GM21360 (cell line): ENCODE measurements around the gene CCDC66.
A peak's percentile ranks its signal among the peaks of the same experiment; 100 is the strongest.
"Not testable (repeated sequence)": the region's sequence is repeated elsewhere in the genome, so short reads cannot be mapped to it uniquely, and the experiment has no call there.

Source experiments
- ATAC-seq: cut with Tn5 transposase; IDR thresholded peaks from one replicate; pipeline ENCODE4 v1.9.1; 2021; ENCODE audit warnings: mild to moderate bottlenecking, moderate library complexity; ENCODE audit not compliant: unreplicated experiment

CCDC66 gene

DNA sequence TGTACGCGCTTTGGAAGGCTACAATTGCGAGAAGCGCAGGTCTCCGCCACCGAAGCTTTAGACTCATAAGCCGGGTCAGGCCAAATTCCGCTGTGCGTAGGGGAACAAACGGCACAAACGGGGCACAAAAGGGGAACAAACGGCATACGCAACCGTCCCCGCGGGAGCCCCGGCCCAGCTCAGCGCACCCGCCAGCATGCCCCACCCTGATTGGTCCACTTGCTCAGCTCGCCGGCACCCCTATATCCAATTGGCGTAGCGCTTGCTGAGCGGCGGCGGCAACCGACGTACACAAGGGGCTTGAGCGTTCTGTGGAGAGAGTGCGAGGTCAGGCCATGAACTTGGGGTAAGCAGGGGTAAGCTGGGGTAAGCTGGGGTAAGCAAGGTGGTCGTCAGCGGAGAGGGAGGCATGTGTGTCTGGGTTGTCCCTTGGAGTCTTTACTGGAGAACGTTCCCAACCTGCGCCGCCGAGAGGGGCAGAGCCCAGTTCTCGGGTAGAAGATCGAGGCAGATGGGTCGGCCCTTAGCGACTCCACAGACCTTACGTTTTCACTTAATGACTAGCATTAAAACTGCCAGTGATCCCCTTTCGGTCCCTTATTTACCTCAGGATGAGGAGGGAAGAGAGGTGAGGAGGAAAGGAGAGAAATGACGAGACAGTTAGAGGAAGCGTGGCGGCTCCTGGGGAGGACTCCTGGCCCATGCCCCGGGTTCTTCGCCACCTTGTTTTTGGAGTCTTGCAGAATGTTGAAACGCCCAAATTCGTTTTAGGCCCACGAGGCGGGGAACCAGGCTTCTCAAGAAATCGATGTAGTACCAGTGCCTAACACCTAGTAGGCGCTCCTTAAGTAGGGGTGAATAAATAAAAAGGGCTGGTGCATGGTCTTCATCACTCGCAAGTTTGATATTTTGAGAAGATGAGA is at the start of gene CCDC66:
TSS of gene CCDC66 (plus strand) at position 268 of the 923 bp plus-strand sequence. CDS start at position 336, 68 bp downstream.
- ATAC-seq = peak; percentile 97

DNA sequence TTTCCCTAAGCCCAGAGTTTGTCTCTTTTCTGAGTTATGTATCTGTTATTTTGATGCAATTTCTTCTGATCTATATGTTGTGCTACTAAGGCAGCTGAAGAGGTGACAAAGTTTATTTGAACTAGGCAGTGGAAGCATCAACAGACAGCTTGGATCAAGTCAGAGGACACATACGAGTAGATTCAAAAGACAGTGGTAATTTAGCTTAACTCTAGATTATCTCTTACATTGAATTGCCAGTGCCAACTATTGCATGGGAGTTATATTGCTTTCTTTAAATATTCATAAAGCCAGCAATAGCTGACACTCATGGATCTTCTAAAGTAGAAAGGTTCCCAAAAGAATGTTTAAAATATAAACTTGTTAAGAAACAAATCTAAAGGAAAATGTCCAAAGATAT is 37.3 kb upstream of the CCDC66 start:
- no peak for ATAC-seq

DNA sequence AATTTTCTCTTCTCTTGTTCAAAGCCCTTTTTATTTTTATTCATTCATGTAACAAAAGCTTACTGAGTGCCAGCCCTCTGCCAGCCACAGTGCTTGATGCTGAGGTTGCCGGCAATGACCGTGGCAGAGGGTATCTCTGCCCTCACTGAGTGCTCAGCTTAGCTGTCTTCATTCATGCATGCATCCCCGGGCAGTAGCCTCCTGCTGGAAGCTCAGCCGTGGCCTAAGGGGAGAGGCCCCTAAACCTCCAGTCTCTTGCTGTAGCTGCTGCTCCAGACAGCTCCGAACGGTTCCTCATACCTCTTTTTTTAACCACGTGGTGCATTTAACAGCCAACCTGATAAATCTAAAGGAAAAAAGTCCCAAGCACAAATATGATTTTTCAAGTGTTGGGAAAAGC is 34.6 kb upstream of the CCDC66 start:
- no peak for ATAC-seq

DNA sequence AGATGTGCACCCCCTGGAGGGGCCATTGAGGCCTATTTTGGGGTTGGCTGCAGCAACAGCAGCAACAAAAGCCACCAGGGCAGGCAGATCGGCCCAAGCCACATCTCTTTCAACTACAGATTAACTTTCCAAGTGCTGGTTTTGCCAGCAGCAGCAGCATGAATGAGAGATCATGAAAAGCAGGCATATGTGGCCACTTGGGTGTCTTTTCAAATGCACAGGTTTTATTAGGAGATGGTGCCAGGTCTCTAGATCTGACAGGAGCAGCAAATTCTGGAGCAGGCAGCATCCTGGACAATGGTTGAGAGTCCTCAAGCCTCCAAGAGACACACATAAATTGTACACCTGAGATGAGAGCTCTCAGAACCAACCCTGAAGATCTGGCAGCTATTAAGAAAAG is 31.7 kb upstream of the CCDC66 start:
- ATAC-seq = no peak

DNA sequence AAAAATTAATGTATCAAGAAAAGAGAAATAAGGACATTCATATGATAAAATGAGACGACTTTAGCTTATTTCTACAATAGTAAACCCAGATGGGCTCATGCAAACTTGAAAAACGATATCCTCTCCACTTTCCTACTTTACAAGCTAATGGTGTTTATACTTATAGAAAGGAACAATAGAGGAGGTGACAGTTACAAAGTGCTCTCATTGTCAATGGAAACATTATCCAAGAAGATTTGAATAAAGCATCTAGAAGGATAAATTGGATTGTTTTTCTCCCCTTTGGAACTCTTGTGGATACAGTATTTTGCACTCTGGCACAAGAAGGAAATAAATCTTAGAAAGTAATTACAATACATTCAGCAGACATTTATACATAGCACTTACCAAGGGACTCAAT is 20.2 kb upstream of the CCDC66 start:
- ATAC-seq = no peak

DNA sequence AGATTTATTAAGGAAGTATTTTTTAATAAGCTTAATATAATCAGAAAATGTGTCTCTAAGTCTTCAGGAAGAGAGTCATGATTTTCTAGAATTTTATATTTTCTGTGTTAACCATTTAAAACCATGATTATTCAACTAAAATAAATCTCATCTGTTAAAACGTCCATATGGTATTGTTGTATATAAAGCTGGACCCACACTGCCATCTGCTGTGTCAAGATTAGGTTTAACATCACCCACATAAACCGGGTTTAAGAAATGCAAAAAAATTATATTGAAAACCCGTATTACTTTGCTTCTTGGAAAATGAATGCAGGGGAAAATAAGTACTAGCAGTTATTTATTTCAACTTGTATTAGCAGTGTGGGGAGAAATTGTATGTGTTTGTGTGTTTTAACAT is 9.5 kb upstream of the CCDC66 start:
- no peak for ATAC-seq

DNA sequence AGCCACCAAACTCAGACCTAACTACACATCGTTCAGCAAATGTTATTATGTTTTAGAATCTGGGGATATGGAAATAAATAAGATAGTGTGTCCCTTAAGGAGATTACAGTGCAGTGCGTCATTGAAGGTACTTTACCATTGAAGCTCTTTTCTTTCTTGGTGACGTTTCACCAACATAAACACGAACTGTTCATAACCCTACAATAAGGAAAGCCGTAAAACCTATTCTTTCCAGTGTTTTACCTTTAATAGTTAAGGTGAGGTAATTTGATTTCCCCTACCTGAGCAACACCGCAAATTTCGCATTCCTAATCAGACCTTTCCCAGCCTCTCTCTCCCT is 826 bp downstream of the CCDC66 start:
- ATAC-seq = peak; percentile 12

DNA sequence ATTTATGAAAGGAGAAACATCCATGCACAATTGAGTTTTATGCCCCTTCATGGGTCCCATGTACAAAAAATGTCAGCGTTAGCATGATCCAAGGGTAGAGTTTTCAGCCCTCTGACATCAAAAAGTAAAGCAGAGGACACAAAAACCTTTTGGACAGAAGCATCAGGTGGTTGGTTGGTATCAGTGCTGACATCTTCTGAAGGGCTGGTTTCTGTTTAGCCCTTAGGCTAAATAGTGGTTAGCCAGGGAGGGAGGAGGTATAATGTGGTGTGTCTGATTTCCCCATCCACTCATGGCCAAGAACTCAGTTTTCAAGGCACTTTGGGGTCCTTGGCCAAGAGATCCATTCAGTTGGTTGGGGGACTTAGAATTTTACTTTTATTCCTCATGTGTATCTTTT is 16.5 kb downstream of the CCDC66 start:
- no peak for ATAC-seq

DNA sequence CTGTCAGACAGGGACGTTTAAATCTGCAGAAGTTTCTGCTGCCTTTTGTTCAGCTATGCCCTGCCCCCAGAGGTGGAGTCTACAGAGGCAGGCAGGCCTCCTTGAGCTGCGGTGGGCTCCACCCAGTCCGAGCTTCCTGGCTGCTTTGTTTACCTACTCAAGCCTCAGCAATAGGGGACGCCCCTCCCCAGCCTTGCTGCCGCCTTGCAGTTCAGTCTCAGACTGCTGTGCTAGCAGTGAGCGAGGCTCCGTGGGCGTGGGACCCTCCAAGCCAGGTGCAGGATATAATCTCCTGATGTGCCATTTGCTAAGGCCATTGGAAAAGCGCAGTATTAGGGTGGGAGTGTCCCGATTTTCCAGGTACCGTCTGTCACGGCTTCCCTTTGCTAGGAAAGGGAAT is 25.0 kb downstream of the CCDC66 start:
- ATAC-seq = not testable (repeated sequence)

DNA sequence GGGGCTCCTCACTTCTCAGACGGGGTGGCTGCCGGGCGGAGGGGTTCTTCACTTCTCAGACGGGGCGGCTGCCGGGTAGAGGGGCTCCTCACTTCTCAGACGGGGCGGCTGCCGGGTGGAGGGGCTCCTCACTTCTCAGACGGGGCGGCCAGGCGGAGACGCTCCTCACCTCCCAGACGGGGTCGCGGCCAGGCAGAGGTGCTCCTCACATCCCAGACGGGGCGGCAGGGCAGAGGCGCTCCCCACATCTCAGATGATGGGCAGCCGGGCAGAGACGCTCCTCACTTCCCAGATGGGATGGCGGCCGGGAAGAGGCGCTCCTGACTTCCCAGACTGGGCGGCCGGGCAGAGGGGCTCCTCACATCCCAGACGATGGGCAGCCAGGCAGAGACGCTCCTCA is 27.3 kb downstream of the CCDC66 start:
- not testable (repeated sequence) for ATAC-seq

DNA sequence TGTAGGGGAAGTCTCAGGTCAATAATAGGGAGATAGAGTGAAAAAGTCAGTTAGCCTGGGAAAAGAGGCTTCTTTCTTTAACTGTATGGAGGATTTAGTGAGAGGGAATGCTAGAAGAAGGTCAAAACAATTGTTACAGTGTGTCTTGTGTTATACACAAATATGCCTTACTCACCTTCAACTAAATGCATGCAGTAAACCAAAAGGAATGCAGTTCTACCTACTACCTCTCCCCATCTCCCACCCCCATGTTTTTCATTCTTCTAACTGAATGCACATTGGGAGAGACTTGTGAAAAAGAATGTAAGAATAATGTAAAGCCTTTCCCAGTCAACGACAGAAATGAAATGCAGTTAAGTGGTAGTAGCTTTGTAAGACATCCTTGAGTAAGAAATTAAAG is 33.8 kb downstream of the CCDC66 start:
- no peak for ATAC-seq

DNA sequence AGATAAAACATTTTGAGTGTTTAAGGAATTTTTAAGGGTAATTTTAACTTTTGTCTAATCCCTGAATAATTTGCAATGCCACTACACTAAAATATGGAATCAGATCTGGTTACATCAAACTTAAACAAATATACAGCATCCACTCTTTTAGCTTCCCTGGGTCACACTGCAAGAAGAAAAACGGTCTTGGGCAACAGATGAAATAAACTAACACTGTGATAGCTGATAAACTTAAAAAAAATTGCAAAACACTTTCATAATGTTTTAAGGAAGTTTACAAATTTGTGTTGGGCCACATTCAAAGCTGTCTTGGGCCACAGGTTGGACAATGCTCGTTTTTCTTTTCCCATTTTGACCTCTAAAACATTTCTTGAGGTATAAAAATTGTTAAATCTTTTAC is 34.3 kb downstream of the CCDC66 start:
- ATAC-seq = no peak

DNA sequence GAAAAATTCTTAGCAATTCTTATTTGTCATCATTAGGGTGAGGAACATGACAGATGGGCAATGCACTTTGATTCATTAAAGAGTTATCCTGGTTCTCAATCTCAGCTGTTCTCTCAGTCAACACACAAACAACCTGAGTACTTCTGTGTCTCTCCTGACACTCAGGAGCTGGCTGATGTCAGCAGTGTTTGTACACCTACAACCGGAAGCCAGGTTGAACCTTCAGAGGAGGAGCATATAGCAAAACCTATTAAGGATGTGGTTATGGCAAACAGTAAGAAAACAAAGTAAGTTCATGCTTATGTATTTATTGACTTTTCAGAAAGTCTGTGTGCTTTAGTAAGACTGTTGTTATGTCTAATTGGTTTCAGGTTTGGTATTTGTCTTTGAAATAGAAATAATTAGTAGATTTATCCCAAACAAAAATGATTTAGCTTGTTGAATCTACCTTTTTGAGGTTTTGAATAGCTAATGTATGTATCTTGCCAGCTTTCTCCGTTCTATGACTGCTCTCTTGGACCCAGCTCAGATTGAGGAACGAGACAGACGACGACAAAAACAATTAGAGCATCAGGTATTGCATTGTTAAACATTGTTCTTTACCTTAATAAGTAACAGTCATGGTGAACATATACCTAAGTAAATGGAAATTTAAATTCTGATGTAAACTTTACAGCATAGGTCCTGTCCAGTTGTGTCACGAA is 36.6 kb downstream of the CCDC66 start:
- no peak for ATAC-seq

DNA sequence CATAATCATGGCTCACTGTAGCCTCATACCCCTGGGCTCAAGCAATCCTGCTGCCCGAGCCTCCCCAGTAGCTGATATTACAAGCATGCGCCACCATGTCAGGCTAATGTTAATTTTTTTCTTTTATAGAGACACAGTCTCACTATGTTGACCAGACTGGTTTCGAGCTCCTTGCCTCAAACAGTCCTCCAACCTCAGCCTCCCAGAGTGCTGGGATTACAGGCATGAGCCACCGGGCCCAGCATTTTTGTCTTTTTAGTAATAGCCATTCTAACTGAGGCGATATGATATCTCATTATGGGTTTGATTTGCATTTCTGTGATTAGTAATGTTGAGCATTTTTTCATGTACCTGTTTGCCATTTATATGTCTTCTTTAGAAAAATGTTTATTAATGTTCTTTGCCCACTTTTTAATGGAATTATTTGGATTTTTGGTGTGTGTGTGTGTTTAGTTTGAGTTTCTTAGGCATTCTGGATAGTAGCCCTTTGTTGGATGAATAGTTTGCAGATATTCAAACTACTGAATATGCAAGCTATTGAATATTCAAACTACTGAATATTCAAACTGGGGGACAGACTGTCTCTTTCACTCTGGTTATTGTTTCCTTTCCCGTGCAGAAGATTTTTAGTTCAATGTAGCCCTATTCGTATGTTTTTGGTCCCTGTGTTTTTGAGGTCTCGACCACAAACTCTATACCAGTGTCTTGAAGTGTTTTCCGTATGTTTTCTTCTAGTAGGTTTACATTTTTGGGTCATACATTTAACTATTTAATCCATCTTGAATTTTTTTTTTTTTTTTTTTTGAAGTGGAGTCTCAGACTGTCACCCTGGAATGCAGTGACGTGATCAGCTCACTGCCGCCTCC is 39.2 kb downstream of the CCDC66 start:
- ATAC-seq = no peak

DNA sequence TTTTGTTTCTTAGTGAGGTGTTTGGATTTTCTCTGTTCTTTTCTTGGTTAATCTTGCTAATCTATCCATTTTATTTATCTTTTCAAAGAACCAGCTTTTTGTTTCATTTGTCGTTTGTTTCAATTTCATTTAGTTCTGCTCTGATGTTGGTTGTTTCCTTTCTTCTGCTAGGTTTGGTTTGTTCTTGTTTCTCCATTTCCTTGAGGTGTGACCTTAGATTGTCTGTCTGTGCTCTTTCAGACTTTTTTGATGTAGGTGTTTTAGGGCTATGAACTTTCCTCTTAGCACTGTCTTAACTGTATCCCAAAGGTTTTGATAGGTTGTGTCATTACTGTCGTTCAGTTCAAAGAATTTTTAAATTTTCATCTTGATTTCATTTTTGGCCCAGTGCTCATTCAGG is 51.5 kb downstream of the CCDC66 start:
- not testable (repeated sequence) for ATAC-seq

DNA sequence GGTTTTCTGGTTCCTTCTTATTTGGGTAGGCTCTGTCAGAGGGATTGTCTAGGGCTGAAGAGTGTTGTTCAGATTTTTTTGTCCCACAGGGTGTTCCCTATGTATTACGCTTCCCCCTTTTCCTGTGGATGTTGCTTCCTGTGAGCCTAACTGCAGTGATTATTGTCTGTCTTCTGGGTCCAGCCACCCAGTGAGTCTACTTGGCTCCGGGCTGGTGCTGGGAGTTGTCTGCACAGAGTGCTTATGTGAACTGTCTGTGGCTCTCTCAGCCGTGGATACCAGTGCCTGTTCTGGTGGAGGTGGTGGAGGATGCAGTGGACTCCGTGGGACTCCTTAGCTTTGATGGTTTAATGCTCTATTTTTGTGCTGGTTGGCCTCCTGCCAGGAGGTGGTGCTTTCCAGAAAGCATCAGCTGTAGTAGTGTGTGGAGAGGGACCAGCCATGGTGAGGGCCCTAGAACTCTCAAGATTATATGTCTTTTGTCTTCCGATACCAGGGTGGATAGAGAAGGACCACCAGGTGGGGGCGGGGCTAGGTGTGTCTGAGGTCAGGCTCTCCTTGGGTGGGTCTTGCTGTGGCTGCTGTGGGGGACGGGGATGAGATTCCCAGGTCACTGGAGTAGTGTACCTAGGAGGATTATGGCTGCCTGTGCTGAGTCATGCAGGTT is 53.8 kb downstream of the CCDC66 start:
- no peak for ATAC-seq

DNA sequence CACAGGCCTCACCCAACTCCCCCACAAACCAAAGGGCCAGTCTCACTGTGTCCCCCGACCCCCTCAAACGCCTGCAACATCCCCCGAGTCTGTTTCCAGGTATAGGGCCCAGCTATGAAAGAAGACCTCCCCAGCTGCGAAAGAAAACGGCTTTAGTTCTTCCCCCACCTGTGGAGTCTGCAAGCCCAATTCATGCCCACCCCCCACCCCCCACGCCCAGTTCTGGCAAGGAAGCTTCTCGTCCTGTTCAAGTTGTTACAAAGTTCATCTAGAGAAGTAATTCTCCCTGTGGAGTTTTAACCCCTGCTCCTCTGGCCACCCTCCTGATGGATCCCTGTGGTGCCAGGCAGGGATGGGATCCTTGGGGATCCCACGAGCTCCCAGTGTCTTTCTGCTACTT is 54.4 kb downstream of the CCDC66 start:
- ATAC-seq = no peak

DNA sequence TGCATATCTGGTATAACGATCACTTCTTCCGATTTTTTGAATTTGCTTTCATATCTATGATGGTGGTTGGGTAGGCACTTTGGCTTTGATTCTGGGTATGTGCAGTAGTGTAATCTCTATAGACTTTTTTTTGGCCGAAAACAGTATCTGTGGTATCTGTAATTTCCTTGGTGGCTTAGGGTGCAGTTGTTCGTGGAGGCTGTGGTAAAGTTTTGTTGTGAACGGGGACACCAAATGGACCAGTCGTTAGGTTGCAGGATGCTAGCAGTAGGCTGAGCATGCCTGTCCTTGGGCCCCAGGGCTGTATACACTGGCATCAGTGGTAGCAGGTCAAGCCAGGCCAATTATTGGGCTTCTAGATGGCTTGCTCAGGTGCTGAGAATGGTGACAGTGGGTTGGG is 55.2 kb downstream of the CCDC66 start:
- ATAC-seq = no peak

DNA sequence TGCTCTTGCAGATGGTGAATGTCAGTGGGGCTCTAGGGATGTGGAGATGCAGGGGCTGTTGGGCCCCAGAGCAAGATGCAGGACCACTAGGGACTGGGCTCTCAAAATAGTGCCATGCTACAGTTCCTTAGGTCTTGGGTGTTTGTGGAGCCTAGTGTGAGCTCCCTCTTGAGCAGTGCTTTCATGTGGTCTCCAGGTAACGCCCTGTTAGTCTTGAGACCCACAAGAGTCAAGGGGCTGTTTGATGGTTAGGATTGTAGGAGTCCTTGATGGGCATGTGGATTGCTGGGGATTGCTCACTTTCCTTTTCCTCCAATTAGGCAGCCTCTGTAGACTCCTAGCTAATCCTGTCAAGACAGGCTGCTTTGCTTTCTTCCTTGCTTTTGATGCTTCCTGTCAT is 56.0 kb downstream of the CCDC66 start:
- ATAC-seq = no peak

DNA sequence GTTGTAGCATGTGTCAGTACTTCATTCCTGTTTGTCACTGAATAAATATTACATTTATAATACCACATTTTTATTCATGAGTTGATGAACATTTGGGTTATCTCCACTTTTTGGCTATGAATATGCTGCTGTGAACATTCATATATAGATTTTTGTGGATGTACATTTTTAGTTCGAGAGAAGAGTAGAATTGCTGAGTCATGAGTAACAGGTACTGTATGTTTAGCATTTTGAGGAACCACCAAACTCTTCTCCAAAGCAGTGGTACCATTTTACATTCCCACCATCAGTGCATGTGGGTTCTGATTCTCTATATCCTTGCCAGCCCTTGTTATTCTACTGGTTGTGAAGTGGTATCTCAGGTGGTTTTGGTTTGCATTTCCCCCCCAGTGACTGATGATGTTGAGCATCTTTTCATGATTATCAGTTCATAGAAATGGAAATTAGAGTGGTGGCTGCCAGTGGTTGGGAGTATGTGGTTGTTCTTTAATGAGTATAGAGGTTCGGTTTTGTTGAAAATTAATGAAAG is 59.6 kb downstream of the CCDC66 start:
- ATAC-seq = no peak

DNA sequence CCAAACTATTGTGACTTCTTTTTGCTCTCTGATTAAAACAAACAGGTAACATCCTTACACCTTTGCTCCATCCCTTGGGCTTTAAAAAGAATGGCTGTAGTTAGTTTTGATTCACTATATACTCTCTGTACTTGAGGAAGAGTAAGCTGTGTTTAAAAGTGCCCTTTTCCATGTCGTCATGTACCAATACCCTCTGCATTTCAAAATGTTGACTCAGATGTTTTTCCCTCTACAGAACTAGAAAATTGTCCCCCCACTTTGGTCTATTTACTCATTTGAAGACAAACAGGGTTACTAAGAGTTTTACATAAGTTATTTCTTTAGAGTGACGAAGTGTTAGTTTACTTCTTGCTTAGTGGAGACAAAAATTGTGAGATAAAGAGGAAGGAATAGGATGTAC is 63.4 kb downstream of the CCDC66 start:
- no peak for ATAC-seq
